ENCODE data around the gene MIX23. TPM values are rescaled to one million over a fixed set of nuclear protein-coding genes. Genes with fewer than 3 reads are reported as not detected.

Gene MIX23
- total RNA-seq, 4 donors from 2014 or later, result 6.1 to 19.3 (median 12.0) TPM

GRCh38 chr3:122322095-122323075 lies 60.6 kb downstream of the MIX23 start:
- intact Hi-C loops (cut with DNase I; ENCODE audit: low total_unique reads), result no loop called here
- TF ChIP-seq POLR2A (IDR thresholded peaks at IDR 0.05) (no peak), CTCF (IDR thresholded peaks at IDR 0.05) (no peak)
- H3K4me3 ChIP-seq (ENCODE audit: low read depth, poor library complexity, severe bottlenecking), result no peak overlapping the region
- DNase-seq (ENCODE audit: low spot score in 2 of 2), result no peak
- 59 to 71% methylated on average over 5 of the region's 5 CpGs for WGBS, 2 donors

DNA sequence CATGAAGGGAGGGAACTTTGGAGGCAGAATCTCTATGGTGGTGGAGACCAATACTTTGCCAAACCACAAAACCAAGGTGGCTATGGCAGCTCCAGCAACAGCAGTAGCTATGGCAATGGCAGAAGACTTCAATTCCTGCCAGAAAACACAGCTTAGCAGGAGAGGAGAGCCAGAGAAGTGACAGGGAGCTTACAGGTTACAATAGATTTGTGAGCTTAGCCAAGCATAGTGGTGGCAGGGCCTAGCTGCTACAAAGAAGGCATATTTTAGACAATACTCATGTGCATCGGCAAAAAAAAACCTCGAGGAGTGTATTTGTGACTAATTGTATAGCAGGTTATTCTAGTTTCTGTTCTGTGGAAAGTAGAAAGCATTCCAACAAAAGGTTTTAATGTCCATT lies 64.4 kb downstream of the MIX23 start:
- no peak for TF ChIP-seq CTCF (IDR thresholded peaks at IDR 0.05)
- no peak for TF ChIP-seq POLR2A (IDR thresholded peaks at IDR 0.05)
- no peak for DNase-seq (ENCODE audit: low spot score in 2 of 2)
- 40 to 58% methylated on average over 2 of the region's 2 CpGs for WGBS, 2 donors
- H3K4me3 ChIP-seq (ENCODE audit: low read depth, poor library complexity, severe bottlenecking), result no peak overlapping the region
- intact Hi-C loops (cut with DNase I; ENCODE audit: low total_unique reads), result no loop called here

DNA sequence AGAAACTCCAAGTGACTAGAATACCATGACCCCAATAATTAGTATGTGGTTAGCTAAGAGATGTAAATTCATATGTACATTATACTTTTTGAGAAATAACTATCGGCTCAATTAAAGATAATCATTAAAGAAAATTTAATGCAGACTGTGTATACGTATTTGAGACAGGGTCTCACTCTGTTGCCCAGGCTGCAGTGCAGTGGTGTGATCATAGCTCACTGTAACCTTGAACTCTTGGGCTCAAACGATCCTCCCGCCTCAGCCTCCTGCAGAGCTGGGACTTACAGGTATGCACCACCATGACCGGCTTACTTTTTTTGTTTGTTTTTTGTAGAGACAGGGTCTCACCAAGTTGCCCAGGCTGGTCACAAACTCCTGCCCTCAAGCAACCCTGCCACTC lies 66.7 kb downstream of the MIX23 start:
- DNase-seq (ENCODE audit: low spot score in 2 of 2), result no peak
- 84 to 92% methylated on average over 5 of the region's 5 CpGs for WGBS, 2 donors
- H3K4me3 ChIP-seq (ENCODE audit: low read depth, poor library complexity, severe bottlenecking), result no peak overlapping the region
- TF ChIP-seq CTCF (IDR thresholded peaks at IDR 0.05) (no peak), POLR2A (IDR thresholded peaks at IDR 0.05) (no peak)
- intact Hi-C loops (cut with DNase I; ENCODE audit: low total_unique reads), result no loop called here

GRCh38 chr3:122315619-122316018 lies 67.4 kb downstream of the MIX23 start:
- DNase-seq (ENCODE audit: low spot score in 2 of 2), result no peak
- H3K4me3 ChIP-seq (ENCODE audit: low read depth, poor library complexity, severe bottlenecking), result no peak overlapping the region
- 59 to 70% methylated on average over 4 of the region's 4 CpGs for WGBS, 2 donors
- intact Hi-C loops (cut with DNase I; ENCODE audit: low total_unique reads), result no loop called here
- TF ChIP-seq CTCF (IDR thresholded peaks at IDR 0.05), result no peak
- no peak for TF ChIP-seq POLR2A (IDR thresholded peaks at IDR 0.05)

DNA sequence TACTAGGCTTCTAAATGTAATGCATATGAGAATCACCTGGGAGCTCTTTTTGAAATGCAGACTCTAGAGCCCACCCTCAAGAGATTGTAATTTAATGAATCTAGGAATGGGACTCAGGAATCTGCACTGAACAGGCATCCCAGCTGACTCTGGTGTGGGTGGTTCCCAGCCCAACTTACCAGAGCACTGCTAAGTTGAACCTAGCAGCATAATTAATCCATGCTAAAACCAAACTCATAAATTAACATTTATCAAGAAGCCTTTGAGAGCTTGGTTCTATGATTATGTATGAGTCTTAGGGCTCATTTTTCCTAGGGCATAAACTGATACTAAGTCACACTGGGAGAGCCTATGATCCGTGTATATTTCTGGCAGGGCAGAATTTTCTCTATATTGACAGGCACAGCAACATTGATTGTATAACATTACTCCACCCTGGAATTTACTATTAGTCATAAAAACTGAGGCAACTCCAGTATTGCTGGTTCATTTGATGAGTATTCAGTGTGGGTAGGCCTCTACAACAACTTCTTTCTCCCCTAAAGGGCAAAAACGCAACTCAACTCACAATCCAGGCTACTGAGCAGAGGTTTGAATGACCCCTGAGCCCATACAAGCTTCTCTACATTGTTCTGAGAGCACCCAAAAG lies 68.7 kb downstream of the MIX23 start:
- 35 to 36% methylated on average over 2 of the region's 2 CpGs for WGBS, 2 donors
- no peak overlapping the region for H3K4me3 ChIP-seq (ENCODE audit: low read depth, poor library complexity, severe bottlenecking)
- intact Hi-C loops (cut with DNase I; ENCODE audit: low total_unique reads), result no loop called here
- TF ChIP-seq POLR2A (IDR thresholded peaks at IDR 0.05), result no peak
- no peak for DNase-seq (ENCODE audit: low spot score in 2 of 2)

GRCh38 chr3:122313281-122313680 lies 69.8 kb downstream of the MIX23 start:
- no peak for DNase-seq (ENCODE audit: low spot score in 2 of 2)
- intact Hi-C loops (cut with DNase I; ENCODE audit: low total_unique reads), result no loop called here
- WGBS, 2 donors, result 36 to 37% methylated on average over 3 of the region's 3 CpGs
- no peak overlapping the region for H3K4me3 ChIP-seq (ENCODE audit: low read depth, poor library complexity, severe bottlenecking)
- TF ChIP-seq CTCF (IDR thresholded peaks at IDR 0.05) (no peak), POLR2A (IDR thresholded peaks at IDR 0.05) (no peak)
